HG03280 (cell line): ENCODE results near the gene TRERF1.
"Not testable (repeated sequence)": the region's sequence is repeated elsewhere in the genome, so short reads cannot be mapped to it uniquely, and the experiment has no call there.

Experiments
- ATAC-seq: cut with Tn5 transposase; IDR thresholded peaks from one replicate; pipeline ENCODE4 v1.9.1; 2021; ENCODE audit warnings: mild to moderate bottlenecking, moderate library complexity; ENCODE audit not compliant: unreplicated experiment

The TRERF1 gene

GRCh38 chr6:42199106-42199981 is 252.4 kb downstream of the TRERF1 start:
- no peak for ATAC-seq

- no peak for ATAC-seq
Measured at GRCh38 chr6:42197555-42198362, 254.0 kb downstream of the TRERF1 start.

GRCh38 chr6:42195415-42195814 is 256.3 kb downstream of the TRERF1 start:
- ATAC-seq = no peak

- no peak for ATAC-seq
Measured at GRCh38 chr6:42194056-42194455, 257.7 kb downstream of the TRERF1 start.

- ATAC-seq = no peak
Measured at GRCh38 chr6:42193491-42193894, 258.2 kb downstream of the TRERF1 start.

GRCh38 chr6:42192385-42192784 is 259.3 kb downstream of the TRERF1 start:
- not testable (repeated sequence) for ATAC-seq

- no peak for ATAC-seq
Measured at GRCh38 chr6:42190554-42191183, 261.1 kb downstream of the TRERF1 start.

GRCh38 chr6:42188406-42188805 is 263.3 kb downstream of the TRERF1 start:
- no peak for ATAC-seq

- ATAC-seq = no peak
Measured at GRCh38 chr6:42185597-42185996, 266.1 kb downstream of the TRERF1 start.

- ATAC-seq = no peak
Measured at GRCh38 chr6:42184475-42184874, 267.3 kb downstream of the TRERF1 start.

- no peak for ATAC-seq
Measured at GRCh38 chr6:42182101-42182500, 269.6 kb downstream of the TRERF1 start.

- ATAC-seq = no peak
Measured at GRCh38 chr6:42179945-42180313, 271.8 kb downstream of the TRERF1 start.

- ATAC-seq = no peak
Measured at GRCh38 chr6:42179261-42179944, 272.3 kb downstream of the TRERF1 start.

GRCh38 chr6:42177514-42178364 is 274.0 kb downstream of the TRERF1 start:
- ATAC-seq = no peak

- ATAC-seq = no peak
Measured at GRCh38 chr6:42176981-42177380, 274.7 kb downstream of the TRERF1 start.

GRCh38 chr6:42175860-42176259 is 275.9 kb downstream of the TRERF1 start:
- ATAC-seq = no peak
